Osteocyte (in vitro differentiated cells): Measurements from ENCODE around the gene SPACA5. TPM values are rescaled to one million over a fixed set of nuclear protein-coding genes. Genes with fewer than 3 reads are reported as not detected.

Source experiments
- DNase-seq: peaks from one replicate; pipeline ENCODE4 v3.0.0; 2021; ENCODE audit warnings: mixed read lengths; ENCODE audit not compliant: unreplicated experiment; ENCODE audit errors: extremely low spot score
- H3K27ac Mint-ChIP-seq: one replicate; pipeline ENCODE4 v1.8.0; 2021; ENCODE audit warnings: mild to moderate bottlenecking, mixed read lengths; ENCODE audit not compliant: unreplicated experiment
- H3K27me3 Mint-ChIP-seq: one replicate; pipeline ENCODE4 v1.8.0; 2021; ENCODE audit warnings: mixed read lengths; ENCODE audit not compliant: unreplicated experiment
- H3K36me3 Mint-ChIP-seq: one replicate; pipeline ENCODE4 v1.8.0; 2021; ENCODE audit warnings: mixed read lengths; ENCODE audit not compliant: unreplicated experiment
- H3K4me1 Mint-ChIP-seq: one replicate; pipeline ENCODE4 v1.8.0; 2021; ENCODE audit warnings: mixed read lengths; ENCODE audit not compliant: unreplicated experiment
- H3K4me3 Mint-ChIP-seq: one replicate; pipeline ENCODE4 v1.8.0; 2021; ENCODE audit warnings: mild to moderate bottlenecking, moderate library complexity, mixed read lengths; ENCODE audit not compliant: unreplicated experiment
- H3K9me3 Mint-ChIP-seq: one replicate; pipeline ENCODE4 v1.8.0; 2021; ENCODE audit warnings: mixed read lengths; ENCODE audit not compliant: unreplicated experiment
- total RNA-seq: library from RNA; stranded (reverse); gene quantifications from 2 replicates; pipeline ENCODE4 v1.2.1, GENCODE V29; 2021
- TF ChIP-seq, protein P1 (sequence below): fragments of 200-600 bp; sonication (generic); IDR thresholded peaks from 2 replicates; pipeline ENCODE4 v1.5.0; 2021; ENCODE audit warnings: antibody characterized with exemption, mild to moderate bottlenecking, moderate library complexity

SPACA5 gene
- total RNA-seq, 1 donor from 2014 or later = not detected

DNA sequence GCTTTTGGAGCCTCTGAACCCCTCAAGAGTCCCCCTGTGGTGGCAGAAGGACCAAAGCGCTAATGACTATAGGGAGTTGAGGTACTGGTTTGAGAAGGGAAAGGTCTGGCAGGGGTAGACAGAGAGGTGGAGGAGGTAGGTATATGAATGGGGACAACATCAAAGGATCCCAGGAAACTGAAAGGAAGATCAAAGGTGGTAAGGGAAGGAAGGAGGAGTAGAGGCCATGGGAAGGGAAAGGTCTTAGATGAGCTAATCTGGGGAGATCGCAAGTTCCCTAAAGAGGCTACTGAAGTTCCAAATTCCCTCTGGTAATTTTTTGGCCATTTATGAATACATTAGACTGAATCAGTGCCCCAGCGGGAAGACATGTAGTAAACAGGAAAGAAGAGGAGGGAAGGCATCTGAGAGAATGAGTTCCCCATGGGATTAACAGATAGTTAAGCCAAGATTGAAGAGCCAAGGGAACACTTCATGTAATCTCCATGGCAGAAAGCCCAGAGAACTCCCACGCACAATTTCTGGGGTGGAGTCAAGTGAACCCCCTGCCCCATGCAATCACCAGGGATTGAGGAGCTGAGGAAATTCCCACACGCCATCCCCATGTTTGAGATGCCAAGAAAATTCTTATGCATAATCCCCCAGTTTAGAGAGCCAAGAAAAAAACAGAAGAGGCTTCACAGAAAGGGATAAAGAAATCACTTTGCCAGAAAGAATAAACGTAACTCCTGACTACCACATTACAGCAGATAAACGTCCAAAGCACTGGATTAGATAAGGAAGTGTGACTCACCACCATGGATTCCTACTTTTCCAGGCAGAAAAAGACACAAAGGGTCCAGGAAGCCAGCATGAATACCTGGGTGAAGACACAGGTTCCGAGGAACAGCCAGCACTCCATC lies 38.9 kb downstream of the SPACA5 start:
- H3K36me3 Mint-ChIP-seq = no peaks in the 10 kb centered on the region
- H3K27me3 Mint-ChIP-seq = no peaks in the 10 kb centered on the region
- H3K27ac Mint-ChIP-seq = no peak overlapping the region
- DNase-seq = no peak
- peaks cover 27% of the 10 kb centered on the region for H3K9me3 Mint-ChIP-seq
- no peak overlapping the region for H3K4me3 Mint-ChIP-seq
- TF ChIP-seq, protein P1, sequence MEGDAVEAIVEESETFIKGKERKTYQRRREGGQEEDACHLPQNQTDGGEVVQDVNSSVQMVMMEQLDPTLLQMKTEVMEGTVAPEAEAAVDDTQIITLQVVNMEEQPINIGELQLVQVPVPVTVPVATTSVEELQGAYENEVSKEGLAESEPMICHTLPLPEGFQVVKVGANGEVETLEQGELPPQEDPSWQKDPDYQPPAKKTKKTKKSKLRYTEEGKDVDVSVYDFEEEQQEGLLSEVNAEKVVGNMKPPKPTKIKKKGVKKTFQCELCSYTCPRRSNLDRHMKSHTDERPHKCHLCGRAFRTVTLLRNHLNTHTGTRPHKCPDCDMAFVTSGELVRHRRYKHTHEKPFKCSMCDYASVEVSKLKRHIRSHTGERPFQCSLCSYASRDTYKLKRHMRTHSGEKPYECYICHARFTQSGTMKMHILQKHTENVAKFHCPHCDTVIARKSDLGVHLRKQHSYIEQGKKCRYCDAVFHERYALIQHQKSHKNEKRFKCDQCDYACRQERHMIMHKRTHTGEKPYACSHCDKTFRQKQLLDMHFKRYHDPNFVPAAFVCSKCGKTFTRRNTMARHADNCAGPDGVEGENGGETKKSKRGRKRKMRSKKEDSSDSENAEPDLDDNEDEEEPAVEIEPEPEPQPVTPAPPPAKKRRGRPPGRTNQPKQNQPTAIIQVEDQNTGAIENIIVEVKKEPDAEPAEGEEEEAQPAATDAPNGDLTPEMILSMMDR = no peak
- no peaks in the 10 kb centered on the region for H3K4me1 Mint-ChIP-seq

DNA sequence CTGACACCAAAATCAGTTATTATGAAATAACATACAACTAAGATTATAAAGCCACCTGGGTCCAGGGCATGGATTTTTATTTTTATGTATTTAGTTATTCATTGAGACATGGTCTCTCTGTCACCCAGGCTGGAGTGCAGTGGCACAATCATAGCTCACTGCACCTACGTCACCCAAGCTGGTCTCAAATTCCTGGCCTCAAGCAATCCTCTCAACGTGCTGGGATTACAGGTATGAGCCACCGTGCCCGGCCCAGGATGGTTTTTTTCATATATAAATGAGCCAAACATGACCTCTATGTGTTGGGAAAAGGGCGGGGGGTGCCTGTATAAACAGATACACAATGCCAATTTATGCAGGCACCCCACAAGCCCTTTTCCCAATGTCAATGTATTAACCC lies 40.1 kb downstream of the SPACA5 start:
- DNase-seq = no peak
- Mint-ChIP-seq H3K27ac (no peak overlapping the region), H3K27me3 (no peaks in the 10 kb centered on the region), H3K4me3 (no peak overlapping the region), H3K4me1 (no peaks in the 10 kb centered on the region), H3K9me3 (peaks cover 27% of the 10 kb centered on the region), H3K36me3 (no peaks in the 10 kb centered on the region)
- TF ChIP-seq, protein P1 = no peak

DNA sequence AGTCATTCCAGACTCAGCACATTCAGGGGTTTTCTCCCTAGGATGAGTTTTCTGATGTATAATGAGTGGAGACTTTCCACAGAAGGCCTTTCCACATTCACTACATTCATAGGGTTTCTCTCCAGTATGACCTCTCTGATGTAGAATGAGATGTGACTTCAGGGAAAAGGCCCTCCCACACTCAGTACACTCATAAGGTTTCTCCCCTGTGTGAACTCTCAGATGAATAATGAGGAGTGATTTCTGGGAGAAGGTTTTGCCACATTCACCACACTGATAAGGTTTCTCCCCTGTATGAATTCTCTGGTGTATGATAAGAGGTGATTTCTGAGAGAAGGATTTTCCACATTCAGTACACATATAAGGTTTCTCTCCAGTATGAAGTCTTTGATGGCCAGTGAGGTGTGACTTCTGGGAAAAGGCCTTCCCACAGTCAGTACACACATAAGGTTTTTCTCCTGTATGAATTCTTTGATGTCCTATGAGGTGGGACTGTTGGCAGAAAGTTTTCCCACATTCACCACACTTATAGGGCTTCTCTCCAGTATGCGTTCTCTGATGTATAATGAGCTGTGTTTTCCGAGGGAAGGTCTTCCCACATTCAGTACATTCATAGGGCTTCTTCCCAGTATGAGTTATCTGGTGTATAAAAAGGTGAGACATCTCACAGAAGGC lies 52.0 kb downstream of the SPACA5 start:
- Mint-ChIP-seq H3K9me3 (peaks cover 39% of the 10 kb centered on the region), H3K27ac (no peak overlapping the region), H3K4me3 (no peak overlapping the region), H3K27me3 (no peaks in the 10 kb centered on the region), H3K4me1 (no peaks in the 10 kb centered on the region), H3K36me3 (peaks cover 42% of the 10 kb centered on the region)
- TF ChIP-seq, protein P1 = no peak
- no peak for DNase-seq

DNA sequence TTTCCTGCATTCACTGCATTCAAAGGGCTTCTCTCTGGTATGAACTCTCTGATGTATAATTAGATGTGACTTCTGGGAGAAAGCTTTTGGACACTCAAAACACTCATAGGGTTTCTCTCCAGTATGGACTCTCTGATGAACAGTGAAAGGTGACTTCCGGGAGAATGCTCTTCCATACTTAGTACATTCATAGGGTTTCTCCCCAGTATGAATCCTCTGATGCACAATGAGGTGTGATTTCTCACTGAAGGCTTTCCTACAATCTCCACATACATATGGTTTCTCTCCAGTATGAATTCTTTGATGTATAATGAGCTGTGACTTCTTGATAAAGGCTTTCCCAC lies 52.5 kb downstream of the SPACA5 start:
- no peak overlapping the region for H3K27ac Mint-ChIP-seq
- H3K4me1 Mint-ChIP-seq = no peaks in the 10 kb centered on the region
- peaks cover 42% of the 10 kb centered on the region for H3K36me3 Mint-ChIP-seq
- no peak overlapping the region for H3K4me3 Mint-ChIP-seq
- H3K27me3 Mint-ChIP-seq = no peaks in the 10 kb centered on the region
- TF ChIP-seq, protein P1 = no peak
- DNase-seq = no peak
- H3K9me3 Mint-ChIP-seq = peaks cover 39% of the 10 kb centered on the region

Other genes with a start within 250 kb of the SPACA5 start
- gene ZNF81, start 170.1 kb upstream of the SPACA5 start, total RNA-seq = 8.7 and 9.6 TPM in 2 replicates
- gene ZNF182, start 3.0 kb upstream of the SPACA5 start, total RNA-seq = 5.4 and 6.0 TPM in 2 replicates
- gene ZNF630, start 64.7 kb downstream of the SPACA5 start, total RNA-seq = 2.4 and 3.3 TPM in 2 replicates
- gene SPACA5B, start 123.6 kb downstream of the SPACA5 start, total RNA-seq = not detected in 2 replicates
- gene SSX5, start 189.8 kb downstream of the SPACA5 start, total RNA-seq = not detected in 2 replicates
- not detected in 2 replicates for gene SSX1, start 248.4 kb downstream of the SPACA5 start, total RNA-seq